Erythroblast (primary cell): ENCODE data around the gene PLEKHM3.

Experiments
- DNase-seq, 2 experiments: peaks; one replicate each; lab custom pipeline; 2025; lab: John Stamatoyannopoulos, UW
- GATA1 ChIP-seq: IDR thresholded peaks from 2 replicates; pipeline ENCODE4 v1.6.1; 2011; ENCODE audit warnings: low read depth, mild to moderate bottlenecking, control low read depth, low read length, moderate library complexity
- POLR2A ChIP-seq: IDR thresholded peaks from 2 replicates; pipeline ENCODE4 v1.6.1; 2011; ENCODE audit warnings: mild to moderate bottlenecking, low read length

The PLEKHM3 gene

GRCh38 chr2:207937823-207938222 is 87.5 kb downstream of the PLEKHM3 start:
- no peak for TF ChIP-seq GATA1
- TF ChIP-seq POLR2A, result no peak
- no peak for DNase-seq

GRCh38 chr2:207937253-207937652 is 88.1 kb downstream of the PLEKHM3 start:
- TF ChIP-seq POLR2A (no peak), GATA1 (no peak)
- no peak for DNase-seq

- TF ChIP-seq POLR2A, result no peak
- TF ChIP-seq GATA1, result no peak
- no peak for DNase-seq
Measured at GRCh38 chr2:207936380-207936779, 88.9 kb downstream of the PLEKHM3 start.

GRCh38 chr2:207935991-207936370 is 89.3 kb downstream of the PLEKHM3 start:
- no peak for TF ChIP-seq POLR2A
- no peak for TF ChIP-seq GATA1
- no peak for DNase-seq

- TF ChIP-seq POLR2A (no peak), GATA1 (no peak)
- no peak for DNase-seq
Measured at GRCh38 chr2:207935121-207935990, 90.0 kb downstream of the PLEKHM3 start.

- no peak for DNase-seq
- TF ChIP-seq GATA1 (no peak), POLR2A (no peak)
Measured at GRCh38 chr2:207934720-207935119, 90.6 kb downstream of the PLEKHM3 start.

GRCh38 chr2:207933396-207934065 is 91.8 kb downstream of the PLEKHM3 start:
- DNase-seq, result no peak
- TF ChIP-seq POLR2A, result no peak
- no peak for TF ChIP-seq GATA1

- TF ChIP-seq POLR2A (no peak), GATA1 (no peak)
Measured at GRCh38 chr2:207932106-207932505, 93.2 kb downstream of the PLEKHM3 start.

GRCh38 chr2:207930747-207931146 is 94.6 kb downstream of the PLEKHM3 start:
- no peak for DNase-seq
- TF ChIP-seq GATA1 (no peak), POLR2A (no peak)

More at GRCh38 chr2:207932106-207932505, 93.2 kb downstream of the PLEKHM3 start:
- DNase-seq, result no peak

GRCh38 chr2:207929923-207930322 is 95.4 kb downstream of the PLEKHM3 start:
- TF ChIP-seq POLR2A, result no peak
- TF ChIP-seq GATA1, result no peak
- no peak for DNase-seq

- no peak for DNase-seq
- no peak for TF ChIP-seq POLR2A
- no peak for TF ChIP-seq GATA1
Measured at GRCh38 chr2:207928079-207928478, 97.2 kb downstream of the PLEKHM3 start.

- no peak for TF ChIP-seq POLR2A
- no peak for TF ChIP-seq GATA1
- DNase-seq, result no peak
Measured at GRCh38 chr2:207926989-207927300, 98.4 kb downstream of the PLEKHM3 start.

- DNase-seq, result no peak
- no peak for TF ChIP-seq POLR2A
- no peak for TF ChIP-seq GATA1
Measured at GRCh38 chr2:207926133-207926988, 99.0 kb downstream of the PLEKHM3 start.
